Keratinocyte (primary cell): ENCODE measurements around the gene ODAD3. TPM values are rescaled to one million over a fixed set of nuclear protein-coding genes. Genes with fewer than 3 reads are reported as not detected.

Experiments used
- DNase-seq: peaks from one replicate; pipeline ENCODE4 v3.0.0-alpha.2; 2011; ENCODE audit warnings: low read depth, missing footprints, low spot score
- FAIRE-seq: peaks from 2 replicates; lab custom pipeline; 2011; peaks lifted over from hg19 to GRCh38; lab: Jason Lieb, UNC
- H2AFZ ChIP-seq: 2 replicates; pipeline ENCODE4 v1.6.0; 2012; ENCODE audit warnings: low read length, control low read depth, inconsistent platforms; ENCODE audit not compliant: control insufficient read depth
- H3K27ac ChIP-seq: 2 replicates; pipeline ENCODE4 v1.5.1; 2011; ENCODE audit warnings: low read length; ENCODE audit not compliant: control insufficient read depth, insufficient read depth
- H3K27me3 ChIP-seq: 3 replicates; pipeline ENCODE4 v1.6.0; 2011; ENCODE audit warnings: low read length; ENCODE audit not compliant: control insufficient read depth, insufficient read depth; ENCODE audit errors: extremely low read depth
- H3K36me3 ChIP-seq, 2 experiments: 2 replicates in 1 of 2; 3 replicates in 1 of 2; pipeline ENCODE4 v1.5.1; 2011; ENCODE audit warnings: low read length in 2 of 2, mild to moderate bottlenecking in 1 of 2; ENCODE audit not compliant: control insufficient read depth in 2 of 2, insufficient read depth in 2 of 2; ENCODE audit errors: extremely low read depth in 1 of 2
- H3K4me1 ChIP-seq: 3 replicates; pipeline ENCODE4 v1.5.1; 2011; ENCODE audit warnings: low read length; ENCODE audit not compliant: control insufficient read depth, insufficient read depth; ENCODE audit errors: extremely low read depth
- H3K4me2 ChIP-seq: 3 replicates; pipeline ENCODE4 v1.6.0; 2011; ENCODE audit warnings: low read depth, low read length; ENCODE audit not compliant: control insufficient read depth, insufficient read depth; ENCODE audit errors: extremely low read depth
- H3K4me3 ChIP-seq, 3 experiments: fragments of 200-600 bp in 1 of 3; sonication (generic) in 1 of 3; 2 replicates in 2 of 3; 3 replicates in 1 of 3; pipeline ENCODE4 v1.5.1; 2011 to 2016; ENCODE audit warnings: low read length in 3 of 3, mild to moderate bottlenecking in 3 of 3, control low read depth in 2 of 3, inconsistent platforms in 1 of 3, low read depth in 1 of 3, mixed read lengths in 1 of 3, mixed run types in 1 of 3, moderate library complexity in 1 of 3; ENCODE audit not compliant: control insufficient read depth in 2 of 3, insufficient read depth in 2 of 3; ENCODE audit errors: extremely low read depth in 1 of 3
- H3K79me2 ChIP-seq: 2 replicates; pipeline ENCODE4 v1.6.0; 2012; ENCODE audit warnings: low read length; ENCODE audit not compliant: control insufficient read depth, insufficient read depth
- H3K9ac ChIP-seq: 3 replicates; pipeline ENCODE4 v1.6.0; 2011; ENCODE audit warnings: low read length; ENCODE audit not compliant: control insufficient read depth, insufficient read depth; ENCODE audit errors: extremely low read depth
- H3K9me1 ChIP-seq: 3 replicates; pipeline ENCODE4 v1.6.0; 2011; ENCODE audit warnings: low read length; ENCODE audit not compliant: control insufficient read depth, insufficient read depth; ENCODE audit errors: extremely low read depth
- H3K9me3 ChIP-seq: 2 replicates; pipeline ENCODE4 v1.5.1; 2012; ENCODE audit warnings: low read depth, low read length; ENCODE audit not compliant: control insufficient read depth
- H4K20me1 ChIP-seq: 3 replicates; pipeline ENCODE4 v1.6.0; 2011; ENCODE audit warnings: low read length; ENCODE audit not compliant: control insufficient read depth, insufficient read depth; ENCODE audit errors: extremely low read depth
- EZH2 ChIP-seq: IDR thresholded peaks from one replicate; pipeline ENCODE4 v1.6.1; 2012; ENCODE audit warnings: inconsistent platforms, mild to moderate bottlenecking, low read length, moderate library complexity
- dilution Hi-C: fragments of 300-500 bp; cut with MboI; formaldehyde crosslinking; loops from one replicate; pipeline ENCODE4 v1.7.0; 2020; ENCODE audit warnings: low sequenced_read_pairs; ENCODE audit not compliant: extremely low pct_ligation_motif_present
- polyA plus RNA-seq, 5 experiments: library from polyadenylated mRNA; depleted of rRNA in 3 of 5; stranded (reverse) in 3 of 5; stranded (forward) in 1 of 5; unstranded in 1 of 5; fragments of >200 nt; gene quantifications; 1 replicate in 1 of 5; 2 replicates in 3 of 5; 3 replicates in 1 of 5; pipeline versions ENCODE4 v1.2.1 to v1.2.3, GENCODE V29; 2011 to 2012; ENCODE audit warnings: missing spikeins in 2 of 5, low read depth in 1 of 5, low replicate concordance in 1 of 5
- small RNA-seq, 3 experiments: library from RNA; depleted of rRNA; stranded (forward); fragments of <200 nt; gene quantifications; one replicate each; pipeline ENCODE3, GENCODE V24; 2012; ENCODE audit warnings: low read depth in 3 of 3, low replicate concordance in 1 of 3; ENCODE audit not compliant: insufficient read length in 3 of 3
- TF ChIP-seq, protein P1 (sequence below), 3 experiments: IDR thresholded peaks in 1 of 3; conservative IDR thresholded peaks in 1 of 3; optimal IDR thresholded peaks in 1 of 3; 2 replicates in 2 of 3; 3 replicates in 1 of 3; pipeline versions ENCODE3 to v1.5.1; 2011; ENCODE audit warnings: low read length in 3 of 3, mild to moderate bottlenecking in 3 of 3, moderate library complexity in 2 of 3, control low read depth in 1 of 3, inconsistent platforms in 1 of 3; ENCODE audit not compliant: insufficient read depth in 2 of 3; ENCODE audit errors: extremely low read depth in 1 of 3

The ODAD3 gene
- polyA plus RNA-seq, 1 donor (not counting 4 experiments of a cell fraction or from before 2014, with no cell fraction given) = 0.09 TPM

DNA sequence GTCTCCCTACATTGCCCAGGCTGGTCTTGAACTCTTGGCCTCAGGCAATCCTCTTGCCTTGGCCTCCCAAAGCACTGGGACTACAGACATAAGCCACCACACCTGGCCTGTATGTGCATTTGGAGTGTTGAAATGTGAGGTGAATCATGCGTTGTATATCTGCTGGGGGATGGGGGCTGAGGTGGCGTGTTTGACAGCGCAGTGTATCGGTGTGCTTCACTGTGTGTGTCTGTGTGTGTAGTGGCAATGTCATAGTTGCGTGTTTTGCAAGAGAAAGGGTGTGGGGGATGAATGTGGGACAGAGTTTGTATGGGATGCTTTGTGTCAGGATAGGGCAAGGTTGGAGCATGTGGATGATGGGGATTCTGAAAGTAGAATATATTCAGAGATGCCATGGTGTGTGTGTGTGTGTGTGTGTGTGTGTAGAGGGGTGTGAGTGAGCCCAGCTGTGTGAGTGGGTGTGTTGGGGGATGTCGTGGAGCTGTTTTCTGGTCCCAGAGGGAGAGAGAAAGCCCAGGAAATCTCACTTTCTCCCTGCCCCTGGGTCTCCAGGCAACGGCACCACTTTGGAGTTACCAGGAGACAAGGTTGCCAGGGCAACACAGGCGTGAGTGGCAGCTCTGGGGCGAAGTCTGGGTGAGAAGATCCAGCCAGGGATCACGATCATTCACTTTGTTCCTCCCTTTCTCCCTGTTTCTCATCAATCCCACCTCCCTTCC, 61.6 kb downstream of the ODAD3 start:
- no peaks in the 10 kb centered on the region for H3K36me3 ChIP-seq
- H3K27me3 ChIP-seq = no peaks in the 10 kb centered on the region
- no peak overlapping the region for H3K4me3 ChIP-seq
- peaks cover 28% of the 10 kb centered on the region for H3K4me1 ChIP-seq
- H3K79me2 ChIP-seq = peaks cover 4% of the 10 kb centered on the region
- H2AFZ ChIP-seq = no peak overlapping the region
- no peak for FAIRE-seq
- peaks cover 6% of the 10 kb centered on the region for H3K9me1 ChIP-seq
- H3K9me3 ChIP-seq = no peaks in the 10 kb centered on the region
- no peaks in the 10 kb centered on the region for H4K20me1 ChIP-seq
- no peak overlapping the region for H3K4me2 ChIP-seq
- DNase-seq = no peak
- no peak overlapping the region for H3K9ac ChIP-seq
- no peak overlapping the region for H3K27ac ChIP-seq
- dilution Hi-C loops = no loop called here
- TF ChIP-seq, protein P1, sequence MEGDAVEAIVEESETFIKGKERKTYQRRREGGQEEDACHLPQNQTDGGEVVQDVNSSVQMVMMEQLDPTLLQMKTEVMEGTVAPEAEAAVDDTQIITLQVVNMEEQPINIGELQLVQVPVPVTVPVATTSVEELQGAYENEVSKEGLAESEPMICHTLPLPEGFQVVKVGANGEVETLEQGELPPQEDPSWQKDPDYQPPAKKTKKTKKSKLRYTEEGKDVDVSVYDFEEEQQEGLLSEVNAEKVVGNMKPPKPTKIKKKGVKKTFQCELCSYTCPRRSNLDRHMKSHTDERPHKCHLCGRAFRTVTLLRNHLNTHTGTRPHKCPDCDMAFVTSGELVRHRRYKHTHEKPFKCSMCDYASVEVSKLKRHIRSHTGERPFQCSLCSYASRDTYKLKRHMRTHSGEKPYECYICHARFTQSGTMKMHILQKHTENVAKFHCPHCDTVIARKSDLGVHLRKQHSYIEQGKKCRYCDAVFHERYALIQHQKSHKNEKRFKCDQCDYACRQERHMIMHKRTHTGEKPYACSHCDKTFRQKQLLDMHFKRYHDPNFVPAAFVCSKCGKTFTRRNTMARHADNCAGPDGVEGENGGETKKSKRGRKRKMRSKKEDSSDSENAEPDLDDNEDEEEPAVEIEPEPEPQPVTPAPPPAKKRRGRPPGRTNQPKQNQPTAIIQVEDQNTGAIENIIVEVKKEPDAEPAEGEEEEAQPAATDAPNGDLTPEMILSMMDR (optimal IDR thresholded peaks at IDR 0.05 in 1 of 3, IDR thresholded peaks at IDR 0.05 in 1 of 3, conservative IDR thresholded peaks at IDR 0.05 in 1 of 3; ENCODE audit: extremely low read depth in 1 of 3, insufficient read depth in 2 of 3, low read length in 3 of 3) = no peak
- TF ChIP-seq EZH2 = no peak

DNA sequence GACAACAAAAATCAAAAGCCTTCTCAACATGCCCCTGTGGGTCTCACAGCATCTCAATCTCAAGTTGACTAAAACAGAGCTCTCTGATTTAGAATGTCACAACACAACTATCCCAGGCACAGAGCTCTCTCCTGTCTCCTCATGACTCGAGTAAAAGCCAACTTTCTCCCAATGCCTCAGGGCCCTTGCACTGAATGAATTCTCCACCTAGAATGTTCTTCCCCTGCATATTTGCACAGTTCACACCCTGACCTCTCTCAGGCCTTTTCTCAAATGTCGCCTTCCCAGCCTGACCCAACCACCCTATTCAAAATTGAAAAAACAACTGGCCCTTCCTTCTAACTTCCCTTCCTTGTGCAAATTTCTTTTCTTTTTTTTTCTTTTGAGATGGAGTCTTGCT, 64.2 kb downstream of the ODAD3 start:
- TF ChIP-seq, protein P1 (optimal IDR thresholded peaks at IDR 0.05 in 1 of 3, IDR thresholded peaks at IDR 0.05 in 1 of 3, conservative IDR thresholded peaks at IDR 0.05 in 1 of 3; ENCODE audit: extremely low read depth in 1 of 3, insufficient read depth in 2 of 3, low read length in 3 of 3) = no peak
- TF ChIP-seq EZH2 = no peak
- peaks cover 3% of the 10 kb centered on the region for H3K79me2 ChIP-seq
- no peaks in the 10 kb centered on the region for H3K9me3 ChIP-seq
- H3K27me3 ChIP-seq = no peaks in the 10 kb centered on the region
- peaks cover 9% of the 10 kb centered on the region for H3K4me1 ChIP-seq
- H3K27ac ChIP-seq = no peak overlapping the region
- DNase-seq (no peak), FAIRE-seq (no peak)
- H3K4me2 ChIP-seq = no peak overlapping the region
- no peak overlapping the region for H2AFZ ChIP-seq
- no peaks in the 10 kb centered on the region for H3K36me3 ChIP-seq
- H3K9ac ChIP-seq = no peak overlapping the region
- H3K4me3 ChIP-seq = no peak overlapping the region
- dilution Hi-C loops = no loop called here
- H3K9me1 ChIP-seq = no peaks in the 10 kb centered on the region
- no peaks in the 10 kb centered on the region for H4K20me1 ChIP-seq

Small RNA genes within 50 kb of the gene (small RNA-seq; reads per million reads assigned to genes)
- gene RF00019 = 0 reads per million in 3 experiments

Other genes with a start within 250 kb of the ODAD3 start
- 2.8 to 3.9 TPM (median 3.6 TPM) in 3 replicates for gene KANK2, start 237.6 kb downstream of the ODAD3 start, polyA plus RNA-seq
- gene ANGPTL8, start 195.5 kb downstream of the ODAD3 start, polyA plus RNA-seq = 0.18 TPM in 1 of 3 replicates, not detected in the others
- gene DOCK6, start 172.6 kb downstream of the ODAD3 start, polyA plus RNA-seq = 9.1 to 14.1 TPM (median 13.3 TPM) in 3 replicates
- gene TSPAN16, start 139.0 kb downstream of the ODAD3 start, polyA plus RNA-seq = not detected in 3 replicates
- gene RAB3D, start 95.5 kb downstream of the ODAD3 start, polyA plus RNA-seq = 63.1 to 99.0 TPM (median 66.0 TPM) in 3 replicates
- 65.5 to 107 TPM (median 91.7 TPM) in 3 replicates for gene TMEM205, start 88.9 kb downstream of the ODAD3 start, polyA plus RNA-seq
- 6.4 to 9.1 TPM (median 7.5 TPM) in 3 replicates for gene CCDC159, start 88.6 kb downstream of the ODAD3 start, polyA plus RNA-seq
- 3.5 to 9.1 TPM (median 5.7 TPM) in 3 replicates for gene PLPPR2, start 79.7 kb downstream of the ODAD3 start, polyA plus RNA-seq
- 2.1 to 2.5 TPM (median 2.2 TPM) in 3 replicates for gene SWSAP1, start 60.5 kb downstream of the ODAD3 start, polyA plus RNA-seq
- 0.68 to 0.94 TPM (median 0.85 TPM) in 3 replicates for gene EPOR, start 50.8 kb downstream of the ODAD3 start, polyA plus RNA-seq
- not detected in 3 replicates for gene RGL3, start 15.8 kb downstream of the ODAD3 start, polyA plus RNA-seq
- gene PRKCSH, start 514 bp upstream of the ODAD3 start, polyA plus RNA-seq = 47.9 to 125 TPM (median 56.3 TPM) in 3 replicates
- not detected in 3 replicates for gene ELAVL3, start 45.9 kb upstream of the ODAD3 start, polyA plus RNA-seq
- gene ZNF653, start 70.7 kb upstream of the ODAD3 start, polyA plus RNA-seq = 3.7 to 5.8 TPM (median 3.8 TPM) in 3 replicates
- gene ECSIT, start 94.0 kb upstream of the ODAD3 start, polyA plus RNA-seq = 16.0 to 18.8 TPM (median 18.3 TPM) in 3 replicates
- gene CNN1, start 103.7 kb upstream of the ODAD3 start, polyA plus RNA-seq = 0.16 TPM in 1 of 3 replicates, not detected in the others
- gene ELOF1, start 124.1 kb upstream of the ODAD3 start, polyA plus RNA-seq = 45.3 to 96.1 TPM (median 47.5 TPM) in 3 replicates
- gene ACP5, start 142.5 kb upstream of the ODAD3 start, polyA plus RNA-seq = 10.3 to 35.5 TPM (median 15.0 TPM) in 3 replicates
- 6.3 to 8.5 TPM (median 7.6 TPM) in 3 replicates for gene ZNF627, start 162.4 kb upstream of the ODAD3 start, polyA plus RNA-seq